PC-3 (cell line): ENCODE results near the gene ERBB4. TPM values are rescaled to one million over a fixed set of nuclear protein-coding genes. Genes with fewer than 3 reads are reported as not detected.

Source experiments
- ATAC-seq: fragments of 200-7000 bp; cut with Tn5 transposase; 2 replicates; pipeline ENCODE4 v1.9.1; 2020; ENCODE audit warnings: mild to moderate bottlenecking, moderate library complexity
- BruUV-seq: library from RNA; stranded (reverse); fragments of 400-500 nt; replicated peaks from 2 replicates; lab custom pipeline; 2021; lab: Mats Ljungman, UMichigan
- CTCF ChIA-PET: fragments of 300-600 bp; sonication (Branson Sonifier 250); formaldehyde crosslinking; loops from one replicate; lab custom pipeline; 2022; ENCODE audit warnings: antibody characterized with exemption; lab: Charles Lee
- POLR2A ChIA-PET: fragments of 300-600 bp; sonication (Branson Sonifier 250); formaldehyde crosslinking; loops from one replicate; lab custom pipeline; 2022; ENCODE audit warnings: antibody characterized with exemption; ENCODE audit not compliant: unreplicated experiment; lab: Charles Lee
- DNase-seq: peaks from one replicate; pipeline ENCODE4 v3.0.0-alpha.2; 2015
- H2AFZ ChIP-seq: fragments of 300-600 bp; sonication (generic); 2 replicates; pipeline ENCODE4 v1.6.0; 2016; ENCODE audit warnings: antibody characterized with exemption, low read length
- H3F3A ChIP-seq: fragments of 300-600 bp; sonication (generic); one replicate; pipeline ENCODE4 v1.6.0; 2017; ENCODE audit warnings: antibody characterized with exemption, low read length, control low read depth, mild to moderate bottlenecking; ENCODE audit not compliant: unreplicated experiment
- H3K27ac ChIP-seq: fragments of 300-600 bp; sonication (generic); 2 replicates; pipeline ENCODE4 v1.5.1; 2016; ENCODE audit warnings: mild to moderate bottlenecking, low read length
- H3K27me3 ChIP-seq: fragments of 300-600 bp; sonication (generic); 2 replicates; pipeline ENCODE4 v1.6.1; 2016; ENCODE audit warnings: low read length, mixed read lengths
- H3K36me3 ChIP-seq: fragments of 300-600 bp; sonication (generic); 2 replicates; pipeline ENCODE4 v1.6.1; 2016; ENCODE audit warnings: low read depth, mixed run types, low read length, mixed read lengths
- H3K4me1 ChIP-seq: fragments of 300-600 bp; sonication (generic); 2 replicates; pipeline ENCODE4 v1.5.1; 2016; ENCODE audit warnings: low read length; ENCODE audit not compliant: insufficient read depth
- H3K4me2 ChIP-seq: fragments of 300-600 bp; sonication (generic); 2 replicates; pipeline ENCODE4 v1.6.0; 2016; ENCODE audit warnings: low read length
- H3K4me3 ChIP-seq: fragments of 300-600 bp; sonication (generic); 2 replicates; pipeline ENCODE4 v1.5.1; 2016; ENCODE audit warnings: mild to moderate bottlenecking, low read length, mixed read lengths
- H3K79me2 ChIP-seq: fragments of 300-600 bp; sonication (generic); 2 replicates; pipeline ENCODE4 v1.6.1; 2017; ENCODE audit warnings: low read length, mixed read lengths
- H3K9ac ChIP-seq: fragments of 300-600 bp; sonication (generic); 2 replicates; pipeline ENCODE4 v1.6.0; 2016; ENCODE audit warnings: mild to moderate bottlenecking, low read length
- H3K9me2 ChIP-seq: fragments of 300-600 bp; sonication (generic); replicated peaks from 2 replicates; pipeline ENCODE4 v1.6.1; 2016; ENCODE audit warnings: mixed run types, low read length, mixed read lengths
- H3K9me3 ChIP-seq: fragments of 300-600 bp; sonication (generic); 2 replicates; pipeline ENCODE4 v1.6.1; 2016; ENCODE audit warnings: low read length, mixed read lengths
- H4K20me1 ChIP-seq: fragments of 300-600 bp; sonication (generic); 2 replicates; pipeline ENCODE4 v1.6.1; 2016; ENCODE audit warnings: low read length, mixed read lengths
- CTCF ChIP-seq: fragments of 300-600 bp; sonication (generic); conservative IDR thresholded peaks from 2 replicates; pipeline ENCODE4 v1.5.1; 2017; ENCODE audit warnings: antibody characterized with exemption, low read depth, mild to moderate bottlenecking, low read length
- EZH2 ChIP-seq: fragments of 300-600 bp; sonication (generic); IDR thresholded peaks from one replicate; pipeline ENCODE4 v1.6.1; 2017; ENCODE audit warnings: antibody characterized with exemption, mild to moderate bottlenecking, low read length; ENCODE audit not compliant: unreplicated experiment
- EZH2phosphoT487 ChIP-seq: fragments of 300-600 bp; sonication (generic); IDR thresholded peaks from 2 replicates; pipeline ENCODE4 v1.6.1; 2018; ENCODE audit warnings: mild to moderate bottlenecking, antibody characterized with exemption, low read length, borderline replicate concordance
- intact Hi-C: fragments of 100-400 bp; cut with micrococcal nuclease; formaldehyde crosslinking; loops from 2 replicates; pipeline ENCODE4 v1.9.0; 2023
- total RNA-seq: library from RNA; depleted of rRNA; stranded (reverse); fragments of >200 nt; gene quantifications from 2 replicates; pipeline ENCODE4 v1.2.3, GENCODE V29; 2014

ERBB4 gene
- total RNA-seq, 1 experiment from 2014 or later: under 0.01 TPM

DNA sequence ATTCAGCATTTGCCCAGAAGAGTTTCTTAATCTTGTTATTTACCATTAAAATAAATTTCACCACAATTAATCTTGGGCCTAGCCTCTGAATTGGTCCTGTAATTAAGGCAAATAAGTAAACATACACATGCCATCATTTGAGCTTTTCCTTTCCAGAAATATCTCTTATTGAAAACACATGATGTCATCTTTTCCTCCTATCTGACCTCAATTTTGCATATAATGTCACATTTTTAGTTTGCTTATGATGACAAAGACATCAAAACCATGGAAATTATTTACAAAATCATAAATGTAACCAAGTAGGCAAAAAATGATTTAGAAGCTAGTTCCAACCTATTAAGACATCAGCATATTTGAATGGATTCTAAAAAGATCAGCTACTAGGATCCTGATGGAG lies 915.5 kb downstream of the ERBB4 start:
- Histone ChIP-seq H3K9ac (no peak overlapping the region), H2AFZ (no peak overlapping the region), H3K4me1 (no peaks in the 10 kb centered on the region), H3K9me3 (no peaks in the 10 kb centered on the region), H4K20me1 (no peaks in the 10 kb centered on the region), H3K4me3 (no peak overlapping the region), H3K27me3 (peaks cover 4% of the 10 kb centered on the region; the same call in 1 of the 2 replicates), H3K79me2 (no peaks in the 10 kb centered on the region), H3K9me2 (no peaks in the 10 kb centered on the region), H3K4me2 (no peak overlapping the region), H3K36me3 (no peaks in the 10 kb centered on the region), H3F3A (no peaks in the 10 kb centered on the region), H3K27ac (no peak overlapping the region)
- no peak for ATAC-seq
- ChIA-PET POLR2A (no interaction called here), CTCF (no interaction called here)
- DNase-seq: no peak
- intact Hi-C loops: no loop called here
- TF ChIP-seq EZH2 (no peak), EZH2phosphoT487 (no peak), CTCF (no peak)
- BruUV-seq: no TSS peak

- no peaks in the 10 kb centered on the region for H3K79me2 ChIP-seq
- H3K4me1 ChIP-seq: no peaks in the 10 kb centered on the region
- H3K36me3 ChIP-seq: no peaks in the 10 kb centered on the region
- ChIA-PET POLR2A (no interaction called here), CTCF (no interaction called here)
- H3K27ac ChIP-seq: no peak overlapping the region
- H3K9me3 ChIP-seq: no peaks in the 10 kb centered on the region
- H3K9ac ChIP-seq: no peak overlapping the region
- no peaks in the 10 kb centered on the region for H3K9me2 ChIP-seq
- intact Hi-C loops: no loop called here
- ATAC-seq (no peak), DNase-seq (no peak)
- TF ChIP-seq EZH2 (no peak), CTCF (no peak), EZH2phosphoT487 (no peak)
- no peaks in the 10 kb centered on the region for H3F3A ChIP-seq
- BruUV-seq: no TSS peak
- H3K27me3 ChIP-seq: no peaks in the 10 kb centered on the region
- H2AFZ ChIP-seq: no peak overlapping the region
- H4K20me1 ChIP-seq: no peaks in the 10 kb centered on the region
- H3K4me2 ChIP-seq: no peak overlapping the region
- H3K4me3 ChIP-seq: no peak overlapping the region
Observed at GRCh38 chr2:211620986-211621385, 917.6 kb downstream of the ERBB4 start.

- DNase-seq: no peak
- no TSS peak for BruUV-seq
- H2AFZ ChIP-seq: no peak overlapping the region
- POLR2A ChIA-PET: no interaction called here
- H3K4me3 ChIP-seq: no peak overlapping the region
- H3K4me2 ChIP-seq: no peak overlapping the region
- no peaks in the 10 kb centered on the region for H3K4me1 ChIP-seq
- H4K20me1 ChIP-seq: no peaks in the 10 kb centered on the region
- H3K9ac ChIP-seq: no peak overlapping the region
- no peaks in the 10 kb centered on the region for H3K79me2 ChIP-seq
- no peak for TF ChIP-seq EZH2
- TF ChIP-seq EZH2phosphoT487: no peak
- no peak for TF ChIP-seq CTCF
- CTCF ChIA-PET: no interaction called here
- no peak for ATAC-seq
- no peaks in the 10 kb centered on the region for H3K9me3 ChIP-seq
- H3K27me3 ChIP-seq: no peaks in the 10 kb centered on the region
- no peaks in the 10 kb centered on the region for H3K36me3 ChIP-seq
- H3K9me2 ChIP-seq: no peaks in the 10 kb centered on the region
- intact Hi-C loops: no loop called here
- H3K27ac ChIP-seq: no peak overlapping the region
- H3F3A ChIP-seq: no peaks in the 10 kb centered on the region
Observed at GRCh38 chr2:211617803-211618202, 920.8 kb downstream of the ERBB4 start.
